ENCODE results near the gene CTXND1. TPM values are rescaled to one million over a fixed set of nuclear protein-coding genes. Genes with fewer than 3 reads are reported as not detected.
A peak's percentile ranks its signal among the peaks of the same experiment; 100 is the strongest.
"Not testable (repeated sequence)": the region's sequence is repeated elsewhere in the genome, so short reads cannot be mapped to it uniquely, and the experiment has no call there.

The CTXND1 gene
- total RNA-seq (2014; rRNA removed; shearing (Covaris generic); ENCODE audit: low replicate concordance): not detected in 2 replicates

- no peak for DNase-seq (ENCODE audit: low read depth)
- in situ Hi-C loops (cut with HindIII; ENCODE audit: low pct_unique_long_range_greater_than_20kb, low sequenced_read_pairs): no loop called here
These were observed at the start of gene CTXND1 for GRCh38 chr15:80252121-80252518. Gene CTXND1 (minus strand): TSS chr15:80252213. CDS start chr15:80201949, 50,264 bp downstream.

GRCh38 chr15:80301472-80301871 is 49.5 kb upstream of the CTXND1 start:
- in situ Hi-C loops (cut with HindIII; ENCODE audit: low pct_unique_long_range_greater_than_20kb, low sequenced_read_pairs): no loop called here
- DNase-seq (ENCODE audit: low read depth): no peak

- DNase-seq (ENCODE audit: low read depth); in situ Hi-C loops (cut with HindIII; ENCODE audit: low pct_unique_long_range_greater_than_20kb, low sequenced_read_pairs): not testable (repeated sequence)
These were observed 43.8 kb upstream of the CTXND1 start for GRCh38 chr15:80295777-80296176.

GRCh38 chr15:80292079-80292478 is 40.1 kb upstream of the CTXND1 start:
- in situ Hi-C loops (cut with HindIII; ENCODE audit: low pct_unique_long_range_greater_than_20kb, low sequenced_read_pairs): no loop called here
- DNase-seq (ENCODE audit: low read depth): no peak

GRCh38 chr15:80290891-80291290 is 38.9 kb upstream of the CTXND1 start:
- in situ Hi-C loops (cut with HindIII; ENCODE audit: low pct_unique_long_range_greater_than_20kb, low sequenced_read_pairs); DNase-seq (ENCODE audit: low read depth): not testable (repeated sequence)

GRCh38 chr15:80289528-80290495 is 37.8 kb upstream of the CTXND1 start:
- no peak for DNase-seq (ENCODE audit: low read depth)
- in situ Hi-C loops (cut with HindIII; ENCODE audit: low pct_unique_long_range_greater_than_20kb, low sequenced_read_pairs): no loop called here

- no peak for DNase-seq (ENCODE audit: low read depth)
- in situ Hi-C loops (cut with HindIII; ENCODE audit: low pct_unique_long_range_greater_than_20kb, low sequenced_read_pairs): no loop called here
These were observed 36.1 kb upstream of the CTXND1 start for GRCh38 chr15:80288131-80288530.

GRCh38 chr15:80286055-80286454 is 34.0 kb upstream of the CTXND1 start:
- in situ Hi-C loops (cut with HindIII; ENCODE audit: low pct_unique_long_range_greater_than_20kb, low sequenced_read_pairs): no loop called here
- no peak for DNase-seq (ENCODE audit: low read depth)

GRCh38 chr15:80285379-80285778 is 33.4 kb upstream of the CTXND1 start:
- DNase-seq (ENCODE audit: low read depth): no peak
- in situ Hi-C loops (cut with HindIII; ENCODE audit: low pct_unique_long_range_greater_than_20kb, low sequenced_read_pairs): no loop called here

GRCh38 chr15:80283531-80283930 is 31.5 kb upstream of the CTXND1 start:
- in situ Hi-C loops (cut with HindIII; ENCODE audit: low pct_unique_long_range_greater_than_20kb, low sequenced_read_pairs): no loop called here
- DNase-seq (ENCODE audit: low read depth): no peak

GRCh38 chr15:80277147-80277546 is 25.1 kb upstream of the CTXND1 start:
- no peak for DNase-seq (ENCODE audit: low read depth)
- in situ Hi-C loops (cut with HindIII; ENCODE audit: low pct_unique_long_range_greater_than_20kb, low sequenced_read_pairs): no loop called here

GRCh38 chr15:80275961-80276360 is 23.9 kb upstream of the CTXND1 start:
- DNase-seq (ENCODE audit: low read depth): peak; percentile 37
- in situ Hi-C loops (cut with HindIII; ENCODE audit: low pct_unique_long_range_greater_than_20kb, low sequenced_read_pairs): no loop called here

GRCh38 chr15:80274996-80275395 is 23.0 kb upstream of the CTXND1 start:
- no peak for DNase-seq (ENCODE audit: low read depth)
- in situ Hi-C loops (cut with HindIII; ENCODE audit: low pct_unique_long_range_greater_than_20kb, low sequenced_read_pairs): no loop called here

- DNase-seq (ENCODE audit: low read depth): no peak
- in situ Hi-C loops (cut with HindIII; ENCODE audit: low pct_unique_long_range_greater_than_20kb, low sequenced_read_pairs): no loop called here
These were observed 22.5 kb upstream of the CTXND1 start for GRCh38 chr15:80274554-80274953.

GRCh38 chr15:80272987-80273386 is 21.0 kb upstream of the CTXND1 start:
- in situ Hi-C loops (cut with HindIII; ENCODE audit: low pct_unique_long_range_greater_than_20kb, low sequenced_read_pairs): no loop called here
- DNase-seq (ENCODE audit: low read depth): no peak

- in situ Hi-C loops (cut with HindIII; ENCODE audit: low pct_unique_long_range_greater_than_20kb, low sequenced_read_pairs): no loop called here
- DNase-seq (ENCODE audit: low read depth): no peak
These were observed 18.5 kb upstream of the CTXND1 start for GRCh38 chr15:80270472-80270871.

GRCh38 chr15:80268101-80268500 is 16.1 kb upstream of the CTXND1 start:
- DNase-seq (ENCODE audit: low read depth): no peak
- in situ Hi-C loops (cut with HindIII; ENCODE audit: low pct_unique_long_range_greater_than_20kb, low sequenced_read_pairs): no loop called here

- in situ Hi-C loops (cut with HindIII; ENCODE audit: low pct_unique_long_range_greater_than_20kb, low sequenced_read_pairs): no loop called here
- no peak for DNase-seq (ENCODE audit: low read depth)
These were observed 15.6 kb upstream of the CTXND1 start for GRCh38 chr15:80267658-80268057.

- in situ Hi-C loops (cut with HindIII; ENCODE audit: low pct_unique_long_range_greater_than_20kb, low sequenced_read_pairs): no loop called here
- no peak for DNase-seq (ENCODE audit: low read depth)
These were observed 14.7 kb upstream of the CTXND1 start for GRCh38 chr15:80266745-80267144.

- DNase-seq (ENCODE audit: low read depth): no peak
- in situ Hi-C loops (cut with HindIII; ENCODE audit: low pct_unique_long_range_greater_than_20kb, low sequenced_read_pairs): no loop called here
These were observed 14.1 kb upstream of the CTXND1 start for GRCh38 chr15:80266113-80266512.

Measured in Caki2 (cell line).